ENCODE results near the gene FN3K. TPM values are rescaled to one million over a fixed set of nuclear protein-coding genes. Genes with fewer than 3 reads are reported as not detected.

FN3K gene
- total and polyA plus RNA-seq, 2 of the 13 experiments (the other 11 are each of a cell fraction or from before 2014, with no cell fraction given) = 3.5 to 12.2 TPM

- TF ChIP-seq, protein P1, sequence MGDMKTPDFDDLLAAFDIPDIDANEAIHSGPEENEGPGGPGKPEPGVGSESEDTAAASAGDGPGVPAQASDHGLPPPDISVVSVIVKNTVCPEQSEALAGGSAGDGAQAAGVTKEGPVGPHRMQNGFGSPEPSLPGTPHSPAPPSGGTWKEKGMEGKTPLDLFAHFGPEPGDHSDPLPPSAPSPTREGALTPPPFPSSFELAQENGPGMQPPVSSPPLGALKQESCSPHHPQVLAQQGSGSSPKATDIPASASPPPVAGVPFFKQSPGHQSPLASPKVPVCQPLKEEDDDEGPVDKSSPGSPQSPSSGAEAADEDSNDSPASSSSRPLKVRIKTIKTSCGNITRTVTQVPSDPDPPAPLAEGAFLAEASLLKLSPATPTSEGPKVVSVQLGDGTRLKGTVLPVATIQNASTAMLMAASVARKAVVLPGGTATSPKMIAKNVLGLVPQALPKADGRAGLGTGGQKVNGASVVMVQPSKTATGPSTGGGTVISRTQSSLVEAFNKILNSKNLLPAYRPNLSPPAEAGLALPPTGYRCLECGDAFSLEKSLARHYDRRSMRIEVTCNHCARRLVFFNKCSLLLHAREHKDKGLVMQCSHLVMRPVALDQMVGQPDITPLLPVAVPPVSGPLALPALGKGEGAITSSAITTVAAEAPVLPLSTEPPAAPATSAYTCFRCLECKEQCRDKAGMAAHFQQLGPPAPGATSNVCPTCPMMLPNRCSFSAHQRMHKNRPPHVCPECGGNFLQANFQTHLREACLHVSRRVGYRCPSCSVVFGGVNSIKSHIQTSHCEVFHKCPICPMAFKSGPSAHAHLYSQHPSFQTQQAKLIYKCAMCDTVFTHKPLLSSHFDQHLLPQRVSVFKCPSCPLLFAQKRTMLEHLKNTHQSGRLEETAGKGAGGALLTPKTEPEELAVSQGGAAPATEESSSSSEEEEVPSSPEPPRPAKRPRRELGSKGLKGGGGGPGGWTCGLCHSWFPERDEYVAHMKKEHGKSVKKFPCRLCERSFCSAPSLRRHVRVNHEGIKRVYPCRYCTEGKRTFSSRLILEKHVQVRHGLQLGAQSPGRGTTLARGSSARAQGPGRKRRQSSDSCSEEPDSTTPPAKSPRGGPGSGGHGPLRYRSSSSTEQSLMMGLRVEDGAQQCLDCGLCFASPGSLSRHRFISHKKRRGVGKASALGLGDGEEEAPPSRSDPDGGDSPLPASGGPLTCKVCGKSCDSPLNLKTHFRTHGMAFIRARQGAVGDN (CRISPR knock-in tag; IDR thresholded peaks at IDR 0.05) = peak; percentile 80
- no peak for TF ChIP-seq ZFP36 (IDR thresholded peaks at IDR 0.05; ENCODE audit: borderline replicate concordance, low read depth, low read length, partially characterized antibody)
- TF ChIP-seq ZNF280B (CRISPR knock-in tag; IDR thresholded peaks at IDR 0.05; ENCODE audit: borderline replicate concordance) = no peak
- TF ChIP-seq KDM3A (CRISPR knock-in tag; IDR thresholded peaks at IDR 0.05; ENCODE audit: low read depth) = no peak; the same call in 1 of the 2 replicates
- no peak; the same call in 1 of the 2 replicates for TF ChIP-seq TEAD2 (CRISPR knock-in tag; IDR thresholded peaks at IDR 0.05)
- no peak for TF ChIP-seq MIER2 (CRISPR knock-in tag; IDR thresholded peaks at IDR 0.05)
- TF ChIP-seq ZNF576 (CRISPR knock-in tag; IDR thresholded peaks at IDR 0.05) = no peak
- no peak for TF ChIP-seq TAF15 (IDR thresholded peaks at IDR 0.05; ENCODE audit: low read depth, low read length, poor library complexity, severe bottlenecking)
- TF ChIP-seq ZMYM4 (CRISPR knock-in tag; IDR thresholded peaks at IDR 0.05) = no peak
- TF ChIP-seq ZFAT (CRISPR knock-in tag; conservative IDR thresholded peaks at IDR 0.05) = no peak
- no peak for TF ChIP-seq ZNF883 (CRISPR knock-in tag; IDR thresholded peaks at IDR 0.05; ENCODE audit: not compliant biosample characterization)
- peak; percentile 27; the same call in 1 of the 2 replicates for TF ChIP-seq ZNF329 (CRISPR knock-in tag; IDR thresholded peaks at IDR 0.05; ENCODE audit: low read depth)
- TF ChIP-seq KDM5A (IDR thresholded peaks at IDR 0.05; ENCODE audit: borderline replicate concordance, low read length) = peak; percentile 33; the same call in 1 of the 2 replicates
- 0 out of 2 replicates have a peak, but pooled peaks have one; percentile 54 for TF ChIP-seq ETV6 (CRISPR knock-in tag; conservative IDR thresholded peaks at IDR 0.05)
- TF ChIP-seq ZNF446 (CRISPR knock-in tag; IDR thresholded peaks at IDR 0.05) = no peak
- TF ChIP-seq NFIB (CRISPR knock-in tag; IDR thresholded peaks at IDR 0.05; ENCODE audit: borderline replicate concordance) = no peak
- TF ChIP-seq, protein P2, sequence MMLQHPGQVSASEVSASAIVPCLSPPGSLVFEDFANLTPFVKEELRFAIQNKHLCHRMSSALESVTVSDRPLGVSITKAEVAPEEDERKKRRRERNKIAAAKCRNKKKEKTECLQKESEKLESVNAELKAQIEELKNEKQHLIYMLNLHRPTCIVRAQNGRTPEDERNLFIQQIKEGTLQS (CRISPR knock-in tag; IDR thresholded peaks at IDR 0.05) = peak; percentile 36; the same call in 1 of the 2 replicates
- peak; percentile 19 for TF ChIP-seq PTBP1 (IDR thresholded peaks at IDR 0.05; ENCODE audit: low read depth, low read length, poor library complexity, severe bottlenecking)
- 0 out of 2 replicates have a peak, but pooled peaks have one; percentile 33 for TF ChIP-seq ZNF205 (CRISPR knock-in tag; IDR thresholded peaks at IDR 0.05)
- TF ChIP-seq YEATS4 (CRISPR knock-in tag; IDR thresholded peaks at IDR 0.05; ENCODE audit: borderline replicate concordance) = peak; percentile 71
- TF ChIP-seq SIX4 (CRISPR knock-in tag; IDR thresholded peaks at IDR 0.05) = no peak
- TF ChIP-seq POLR2AphosphoS5 (IDR thresholded peaks at IDR 0.05; ENCODE audit: low read depth, low read length) = peak; percentile 89
Observed at GRCh38 chr17:82734987-82735866, at the start of gene FN3K (continued).
